ENCODE results near the gene KIF21A.

Gene KIF21A

GRCh38 chr12:39331539-39332261 lies 111.2 kb downstream of the KIF21A start:
- H3K4me1 ChIP-seq (ENCODE audit: control insufficient read depth, insufficient read depth, low read length, poor library complexity, severe bottlenecking): peaks cover 6% of the 10 kb centered on the region
- no peaks in the 10 kb centered on the region for H3K27me3 ChIP-seq (replicated peaks; ENCODE audit: control insufficient read depth, insufficient read depth, low read length, poor library complexity, severe bottlenecking)
- no peak for DNase-seq
- H3K27ac ChIP-seq (ENCODE audit: insufficient read depth, low read length, poor library complexity, severe bottlenecking): no peak overlapping the region
- no peaks in the 10 kb centered on the region for H3K9me3 ChIP-seq (ENCODE audit: control insufficient read depth, low read length)
- no peak overlapping the region for H3K4me3 ChIP-seq (ENCODE audit: insufficient read depth, low read depth, low read length, poor library complexity, severe bottlenecking)
- no peaks in the 10 kb centered on the region for H3K36me3 ChIP-seq (ENCODE audit: control insufficient read depth, insufficient read depth, low read length)

GRCh38 chr12:39329876-39330275 lies 113.0 kb downstream of the KIF21A start:
- no peak for DNase-seq
- no peaks in the 10 kb centered on the region for H3K36me3 ChIP-seq (ENCODE audit: control insufficient read depth, insufficient read depth, low read length)

GRCh38 chr12:39329018-39329417 lies 113.9 kb downstream of the KIF21A start:
- DNase-seq: no peak
- Histone ChIP-seq H3K27ac (ENCODE audit: insufficient read depth, low read length, poor library complexity, severe bottlenecking) (no peak overlapping the region), H3K9me3 (ENCODE audit: control insufficient read depth, low read length) (no peaks in the 10 kb centered on the region), H3K27me3 (replicated peaks; ENCODE audit: control insufficient read depth, insufficient read depth, low read length, poor library complexity, severe bottlenecking) (no peaks in the 10 kb centered on the region), H3K36me3 (ENCODE audit: control insufficient read depth, insufficient read depth, low read length) (no peaks in the 10 kb centered on the region), H3K4me1 (ENCODE audit: control insufficient read depth, insufficient read depth, low read length, poor library complexity, severe bottlenecking) (peaks cover 6% of the 10 kb centered on the region), H3K4me3 (ENCODE audit: insufficient read depth, low read depth, low read length, poor library complexity, severe bottlenecking) (no peak overlapping the region)

More at GRCh38 chr12:39329876-39330275, 113.0 kb downstream of the KIF21A start:
- H3K4me3 ChIP-seq (ENCODE audit: insufficient read depth, low read depth, low read length, poor library complexity, severe bottlenecking): no peak overlapping the region
- no peaks in the 10 kb centered on the region for H3K9me3 ChIP-seq (ENCODE audit: control insufficient read depth, low read length)
- H3K4me1 ChIP-seq (ENCODE audit: control insufficient read depth, insufficient read depth, low read length, poor library complexity, severe bottlenecking): peaks cover 6% of the 10 kb centered on the region
- no peak overlapping the region for H3K27ac ChIP-seq (ENCODE audit: insufficient read depth, low read length, poor library complexity, severe bottlenecking)
- H3K27me3 ChIP-seq (replicated peaks; ENCODE audit: control insufficient read depth, insufficient read depth, low read length, poor library complexity, severe bottlenecking): no peaks in the 10 kb centered on the region

GRCh38 chr12:39327965-39328364 lies 115.0 kb downstream of the KIF21A start:
- Histone ChIP-seq H3K36me3 (ENCODE audit: control insufficient read depth, insufficient read depth, low read length) (no peaks in the 10 kb centered on the region), H3K27ac (ENCODE audit: insufficient read depth, low read length, poor library complexity, severe bottlenecking) (no peak overlapping the region), H3K9me3 (ENCODE audit: control insufficient read depth, low read length) (no peaks in the 10 kb centered on the region), H3K27me3 (replicated peaks; ENCODE audit: control insufficient read depth, insufficient read depth, low read length, poor library complexity, severe bottlenecking) (no peaks in the 10 kb centered on the region), H3K4me3 (ENCODE audit: insufficient read depth, low read depth, low read length, poor library complexity, severe bottlenecking) (no peak overlapping the region), H3K4me1 (ENCODE audit: control insufficient read depth, insufficient read depth, low read length, poor library complexity, severe bottlenecking) (peaks cover 6% of the 10 kb centered on the region)
- DNase-seq: no peak

GRCh38 chr12:39327510-39327909 lies 115.4 kb downstream of the KIF21A start:
- Histone ChIP-seq H3K27ac (ENCODE audit: insufficient read depth, low read length, poor library complexity, severe bottlenecking) (no peak overlapping the region), H3K27me3 (replicated peaks; ENCODE audit: control insufficient read depth, insufficient read depth, low read length, poor library complexity, severe bottlenecking) (no peaks in the 10 kb centered on the region), H3K36me3 (ENCODE audit: control insufficient read depth, insufficient read depth, low read length) (peaks cover 2% of the 10 kb centered on the region), H3K9me3 (ENCODE audit: control insufficient read depth, low read length) (no peaks in the 10 kb centered on the region), H3K4me1 (ENCODE audit: control insufficient read depth, insufficient read depth, low read length, poor library complexity, severe bottlenecking) (peaks cover 5% of the 10 kb centered on the region), H3K4me3 (ENCODE audit: insufficient read depth, low read depth, low read length, poor library complexity, severe bottlenecking) (no peak overlapping the region)
- DNase-seq: no peak

- Histone ChIP-seq H3K27me3 (replicated peaks; ENCODE audit: control insufficient read depth, insufficient read depth, low read length, poor library complexity, severe bottlenecking) (no peaks in the 10 kb centered on the region), H3K27ac (ENCODE audit: insufficient read depth, low read length, poor library complexity, severe bottlenecking) (no peak overlapping the region), H3K4me3 (ENCODE audit: insufficient read depth, low read depth, low read length, poor library complexity, severe bottlenecking) (no peak overlapping the region), H3K9me3 (ENCODE audit: control insufficient read depth, low read length) (no peaks in the 10 kb centered on the region), H3K36me3 (ENCODE audit: control insufficient read depth, insufficient read depth, low read length) (peaks cover 13% of the 10 kb centered on the region), H3K4me1 (ENCODE audit: control insufficient read depth, insufficient read depth, low read length, poor library complexity, severe bottlenecking) (no peaks in the 10 kb centered on the region)
- no peak for DNase-seq
Measured at GRCh38 chr12:39319180-39319579, 123.7 kb downstream of the KIF21A start.

- Histone ChIP-seq H3K9me3 (ENCODE audit: control insufficient read depth, low read length) (no peaks in the 10 kb centered on the region), H3K4me3 (ENCODE audit: insufficient read depth, low read depth, low read length, poor library complexity, severe bottlenecking) (no peak overlapping the region), H3K27me3 (replicated peaks; ENCODE audit: control insufficient read depth, insufficient read depth, low read length, poor library complexity, severe bottlenecking) (no peaks in the 10 kb centered on the region), H3K4me1 (ENCODE audit: control insufficient read depth, insufficient read depth, low read length, poor library complexity, severe bottlenecking) (no peaks in the 10 kb centered on the region), H3K27ac (ENCODE audit: insufficient read depth, low read length, poor library complexity, severe bottlenecking) (no peak overlapping the region), H3K36me3 (ENCODE audit: control insufficient read depth, insufficient read depth, low read length) (peaks cover 13% of the 10 kb centered on the region)
- no peak for DNase-seq
Measured at GRCh38 chr12:39314547-39314946, 128.4 kb downstream of the KIF21A start.

- Histone ChIP-seq H3K27ac (ENCODE audit: insufficient read depth, low read length, poor library complexity, severe bottlenecking) (no peak overlapping the region), H3K4me1 (ENCODE audit: control insufficient read depth, insufficient read depth, low read length, poor library complexity, severe bottlenecking) (no peaks in the 10 kb centered on the region)
- no peak for DNase-seq
Measured at GRCh38 chr12:39309516-39309915, 133.4 kb downstream of the KIF21A start.

GRCh38 chr12:39301422-39301821 lies 141.5 kb downstream of the KIF21A start:
- H3K4me3 ChIP-seq (ENCODE audit: insufficient read depth, low read depth, low read length, poor library complexity, severe bottlenecking): no peak overlapping the region
- H3K4me1 ChIP-seq (ENCODE audit: control insufficient read depth, insufficient read depth, low read length, poor library complexity, severe bottlenecking): no peaks in the 10 kb centered on the region
- no peaks in the 10 kb centered on the region for H3K9me3 ChIP-seq (ENCODE audit: control insufficient read depth, low read length)
- no peak overlapping the region for H3K27ac ChIP-seq (ENCODE audit: insufficient read depth, low read length, poor library complexity, severe bottlenecking)
- H3K36me3 ChIP-seq (ENCODE audit: control insufficient read depth, insufficient read depth, low read length): peaks cover 10% of the 10 kb centered on the region
- no peaks in the 10 kb centered on the region for H3K27me3 ChIP-seq (replicated peaks; ENCODE audit: control insufficient read depth, insufficient read depth, low read length, poor library complexity, severe bottlenecking)
- DNase-seq: no peak

More at GRCh38 chr12:39309516-39309915, 133.4 kb downstream of the KIF21A start:
- H3K36me3 ChIP-seq (ENCODE audit: control insufficient read depth, insufficient read depth, low read length): peaks cover 10% of the 10 kb centered on the region
- H3K27me3 ChIP-seq (replicated peaks; ENCODE audit: control insufficient read depth, insufficient read depth, low read length, poor library complexity, severe bottlenecking): no peaks in the 10 kb centered on the region
- H3K9me3 ChIP-seq (ENCODE audit: control insufficient read depth, low read length): no peaks in the 10 kb centered on the region
- H3K4me3 ChIP-seq (ENCODE audit: insufficient read depth, low read depth, low read length, poor library complexity, severe bottlenecking): no peak overlapping the region

- DNase-seq: no peak
Measured at GRCh38 chr12:39300799-39301198, 142.1 kb downstream of the KIF21A start.

More at GRCh38 chr12:39300799-39301198, 142.1 kb downstream of the KIF21A start:
- Histone ChIP-seq H3K27ac (ENCODE audit: insufficient read depth, low read length, poor library complexity, severe bottlenecking) (no peak overlapping the region), H3K4me3 (ENCODE audit: insufficient read depth, low read depth, low read length, poor library complexity, severe bottlenecking) (no peak overlapping the region), H3K27me3 (replicated peaks; ENCODE audit: control insufficient read depth, insufficient read depth, low read length, poor library complexity, severe bottlenecking) (no peaks in the 10 kb centered on the region), H3K4me1 (ENCODE audit: control insufficient read depth, insufficient read depth, low read length, poor library complexity, severe bottlenecking) (no peaks in the 10 kb centered on the region), H3K9me3 (ENCODE audit: control insufficient read depth, low read length) (no peaks in the 10 kb centered on the region), H3K36me3 (ENCODE audit: control insufficient read depth, insufficient read depth, low read length) (peaks cover 10% of the 10 kb centered on the region)
